GM19193 (cell line): ENCODE data around the gene FLOT1.

ENCODE experiments used
- POLR2A ChIP-seq: IDR thresholded peaks from 4 replicates; pipeline ENCODE4 v1.6.1; 2011; ENCODE audit not compliant: insufficient read depth, insufficient read length; ENCODE audit errors: extremely low read depth

Gene FLOT1

DNA sequence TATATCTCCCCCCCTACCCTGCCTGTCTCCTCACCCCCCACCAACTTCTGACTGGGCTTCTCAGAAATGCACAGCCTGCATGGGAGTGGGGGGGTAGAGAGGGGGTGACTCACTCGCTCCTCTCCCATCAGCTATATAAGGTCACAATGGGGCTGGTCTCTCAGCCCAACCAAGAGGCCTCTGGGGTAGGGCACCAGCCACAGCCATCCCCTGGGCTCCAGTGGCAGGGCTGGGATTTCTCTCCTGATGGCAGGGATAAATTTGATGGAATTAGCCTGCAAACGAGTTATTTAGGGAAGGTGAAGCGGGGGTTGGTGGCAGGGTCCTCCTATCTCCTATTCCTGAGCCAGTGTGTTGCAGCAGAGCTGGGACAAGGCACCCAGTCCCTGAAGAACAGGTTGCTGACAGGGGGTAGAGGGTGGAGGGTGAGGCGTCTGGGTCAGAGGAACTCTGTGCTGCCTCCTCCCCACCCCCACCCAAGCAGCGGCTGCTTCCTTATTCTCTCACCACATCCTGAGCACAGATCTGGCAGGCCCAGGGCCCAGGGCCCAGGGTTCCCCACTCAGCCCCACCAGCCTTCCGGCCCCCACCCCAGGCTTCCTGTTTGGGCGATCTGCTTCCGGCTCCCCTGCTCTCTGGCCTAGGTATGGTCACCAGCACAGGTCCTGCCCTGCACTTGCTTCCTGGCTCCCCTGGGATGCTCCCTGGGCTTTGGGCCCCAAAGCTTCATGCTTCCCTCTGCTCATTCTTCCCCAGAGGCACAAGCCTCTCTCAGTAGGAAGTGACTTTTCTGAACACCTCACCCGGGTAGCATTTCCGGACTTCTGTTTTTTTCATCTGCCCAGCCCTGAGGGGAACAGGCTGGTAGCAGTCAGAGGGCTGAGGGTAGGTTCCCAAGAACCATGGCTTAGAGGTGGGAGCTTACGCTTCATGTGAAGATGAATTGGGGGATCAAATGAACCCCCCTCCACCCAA is 60.1 kb downstream of the FLOT1 start:
- peak; percentile 82 for TF ChIP-seq POLR2A

DNA sequence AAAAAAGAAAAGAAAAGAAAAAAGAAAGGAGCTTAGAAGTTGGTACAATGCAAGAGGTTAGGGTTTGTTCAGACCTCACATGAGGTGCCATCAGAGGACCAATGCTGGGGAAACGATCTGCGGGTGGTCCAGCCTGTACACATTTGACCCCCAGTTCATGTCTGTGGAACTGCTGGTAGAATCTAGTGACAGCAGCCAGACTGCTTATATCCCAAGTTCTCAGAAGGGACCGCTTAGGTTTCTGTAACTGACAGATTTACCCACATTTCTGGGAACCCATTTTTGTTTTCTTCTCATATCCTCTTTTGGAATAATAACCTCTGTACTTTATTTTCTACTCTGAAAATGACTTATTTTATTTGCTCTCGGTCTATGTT is 60.7 kb downstream of the FLOT1 start:
- no peak for TF ChIP-seq POLR2A

DNA sequence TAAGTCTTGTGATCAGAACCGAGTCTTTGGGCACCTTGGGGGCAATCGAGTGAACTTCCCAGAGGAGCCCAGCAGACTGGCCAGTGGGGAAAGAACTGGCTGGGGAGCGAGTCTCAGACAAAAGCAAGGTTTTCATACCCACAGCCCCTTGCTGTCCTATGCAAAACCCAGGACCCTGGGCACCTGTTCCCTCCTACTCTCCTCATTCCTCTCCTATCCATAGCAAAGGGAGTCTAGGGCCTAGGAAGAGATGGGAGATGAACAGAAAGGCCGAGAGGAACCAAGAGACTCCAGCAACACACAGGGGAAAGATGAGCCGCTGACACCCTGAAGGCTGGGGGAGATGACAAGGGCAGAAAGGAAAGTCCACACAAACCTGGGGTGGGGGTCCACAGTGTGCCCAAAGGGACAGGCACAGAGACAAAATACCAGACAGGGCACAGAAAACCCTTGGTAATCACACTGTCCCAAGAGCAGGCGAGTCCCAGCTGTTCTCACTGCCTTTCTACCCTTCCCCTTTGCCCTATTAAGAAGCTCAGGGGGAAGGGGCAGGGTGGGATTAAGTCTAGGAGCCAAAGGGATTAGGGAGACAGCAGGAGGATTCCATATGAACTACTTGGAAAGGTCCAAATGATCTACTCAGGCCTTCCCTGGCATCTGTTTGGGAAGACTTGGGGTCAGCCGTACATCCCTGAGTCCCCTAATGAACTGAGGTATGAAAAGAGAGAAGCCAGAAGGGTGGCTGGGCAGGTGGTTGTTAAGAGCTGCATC is 62.5 kb downstream of the FLOT1 start:
- no peak for TF ChIP-seq POLR2A

DNA sequence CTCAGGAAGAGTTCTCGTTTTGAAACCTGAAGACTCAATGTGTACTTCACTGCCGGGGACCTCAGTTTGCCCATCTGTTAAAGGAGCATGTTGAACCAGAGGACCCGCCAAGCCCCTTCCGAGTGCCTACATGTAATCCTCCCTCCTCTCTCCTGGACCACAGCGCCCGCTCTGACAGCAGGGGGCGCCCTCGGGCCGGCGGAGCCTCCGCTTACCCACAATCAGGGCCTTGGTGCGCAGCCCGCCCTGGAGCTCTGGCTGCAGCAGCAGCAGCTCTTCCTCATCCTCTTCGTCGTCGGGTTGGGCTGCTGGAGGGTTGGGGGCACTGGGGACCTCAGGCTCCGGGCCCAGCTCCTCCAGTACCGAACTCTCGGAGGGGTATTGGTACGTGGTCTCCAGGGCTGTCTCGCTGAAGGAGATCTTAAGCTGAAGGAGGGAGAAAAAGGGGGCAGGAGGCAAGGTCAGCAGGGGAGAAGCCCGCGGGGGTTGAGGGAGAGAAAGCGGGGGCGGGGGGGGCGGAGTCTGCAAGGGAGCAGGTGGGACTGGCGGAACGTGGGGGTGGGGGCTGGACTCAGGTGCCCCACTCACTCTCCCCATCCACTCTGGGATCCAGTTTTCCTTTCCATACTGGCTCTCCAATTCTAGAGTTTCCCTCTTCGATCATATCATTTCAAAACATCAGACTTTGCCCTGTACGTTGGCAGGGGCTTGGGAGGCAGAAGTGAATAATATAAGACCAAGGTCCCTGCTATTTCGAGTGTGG is 63.3 kb downstream of the FLOT1 start:
- peak; percentile 28 for TF ChIP-seq POLR2A
